Lung (tissue), 12 donors: ENCODE data around the gene MPL. TPM values are rescaled to one million over a fixed set of nuclear protein-coding genes. Genes with fewer than 3 reads are reported as not detected.

ENCODE experiments used
- ATAC-seq: fragments of 200-7000 bp; cut with Tn5 transposase; one replicate; pipeline ENCODE4 v1.9.1; 2020; ENCODE audit warnings: moderate number of reproducible peaks; ENCODE audit not compliant: insufficient read depth, low FRiP score
- DNase-seq, 3 donors: peaks; one replicate each; pipeline ENCODE4 v3.0.0-alpha.2; 2013 to 2017
- H3K27ac ChIP-seq, 2 donors: one replicate each; pipeline ENCODE4 v1.5.1; 2013; ENCODE audit warnings: mild to moderate bottlenecking in 2 of 2, moderate library complexity in 2 of 2, control low read depth in 1 of 2, inconsistent platforms in 1 of 2, low read depth in 1 of 2, low read length in 1 of 2
- H3K27me3 ChIP-seq, 3 donors: one replicate each; pipeline ENCODE4 v1.5.1; 2013; ENCODE audit warnings: low read length in 2 of 3; ENCODE audit not compliant: control insufficient read depth in 3 of 3, insufficient read depth in 3 of 3
- H3K36me3 ChIP-seq, 4 donors: one replicate each; pipeline ENCODE4 v1.5.1; 2013; ENCODE audit warnings: low read length in 4 of 4, mild to moderate bottlenecking in 1 of 4, moderate library complexity in 1 of 4; ENCODE audit not compliant: control insufficient read depth in 4 of 4, insufficient read depth in 4 of 4
- H3K4me1 ChIP-seq, 5 donors: one replicate each; pipeline ENCODE4 v1.5.1; 2013; ENCODE audit warnings: low read length in 5 of 5, mild to moderate bottlenecking in 2 of 5, moderate library complexity in 1 of 5; ENCODE audit not compliant: control insufficient read depth in 5 of 5, insufficient read depth in 5 of 5
- H3K4me3 ChIP-seq: one replicate; pipeline ENCODE4 v1.5.1; 2013; ENCODE audit warnings: mild to moderate bottlenecking, control low read depth, moderate library complexity
- H3K9ac ChIP-seq, 2 donors: one replicate each; pipeline ENCODE4 v1.5.1; 2013; ENCODE audit warnings: low read length in 2 of 2, control low read depth in 1 of 2; ENCODE audit not compliant: insufficient read depth in 1 of 2
- H3K9me3 ChIP-seq, 4 donors: one replicate each; pipeline ENCODE4 v1.5.1; 2013; ENCODE audit warnings: low read length in 3 of 4, mild to moderate bottlenecking in 1 of 4, moderate library complexity in 1 of 4; ENCODE audit not compliant: control insufficient read depth in 4 of 4, insufficient read depth in 3 of 4
- WGBS, 2 donors: extraction: QIAGEN DNeasy Blood & Tissue Kit; methylation state at CpG; one replicate each; pipeline ENCODE4 v1.1.7; 2013; 5-methylcytosine and 5-hydroxymethylcytosine counted together
- polyA plus RNA-seq, 2 donors: library from polyadenylated mRNA; stranded (reverse); fragments of 200-250 nt; gene quantifications; one replicate each; pipeline ENCODE4 v1.2.1, GENCODE V29; 2013
- total RNA-seq, 2 donors: library from RNA; depleted of rRNA in 1 of 2; stranded (reverse); fragments of >200 nt in 1 of 2; gene quantifications; one replicate each; pipeline ENCODE4 v1.2.1, GENCODE V29; 2014 to 2021
- TF ChIP-seq, protein P1 (sequence below): IDR thresholded peaks from 2 replicates; pipeline ENCODE4 v1.5.1; 2012; ENCODE audit warnings: mild to moderate bottlenecking; ENCODE audit errors: control extremely low read depth, extremely low read depth
- donor health status: control.
- donor health status: control.
- donor health status: Bipolar disorder and iron deficiency.
- donor health status: healthy.
- donor health status: DM: yes; HTN: yes; CAD: no.

The MPL gene
- total and polyA plus RNA-seq, 4 donors = 0.12 to 0.67 (median 0.43) TPM

DNA sequence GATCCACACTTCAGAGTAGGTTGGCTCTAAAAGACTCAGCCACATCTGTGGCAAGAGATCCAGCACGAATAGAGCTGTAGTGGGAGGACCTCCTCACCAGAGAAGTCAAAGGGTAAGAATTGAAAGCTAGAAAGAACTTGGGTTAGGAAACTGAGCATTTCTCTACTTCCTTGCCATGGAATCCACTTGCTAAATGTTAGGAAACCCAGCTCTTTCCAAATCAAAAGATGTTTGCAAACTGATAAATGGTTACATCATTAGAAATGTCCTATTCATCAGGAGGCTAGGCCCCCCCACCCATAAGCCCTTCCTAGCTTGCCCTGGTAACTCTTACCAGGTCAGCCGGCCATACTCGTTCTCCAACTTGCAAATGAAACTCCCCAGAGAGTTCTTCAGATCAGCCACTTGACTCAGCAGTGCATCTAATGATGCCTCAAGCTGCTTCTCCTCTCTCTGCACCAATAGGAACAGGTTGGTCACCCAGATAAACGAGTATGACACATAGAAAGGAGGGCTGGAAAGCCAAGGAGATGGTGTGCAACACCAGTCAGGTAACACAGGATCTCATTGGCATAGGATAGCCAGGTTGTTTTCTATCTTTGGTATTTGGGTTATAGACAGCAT lies 50.5 kb downstream of the MPL start:
- H3K4me1 ChIP-seq = peaks cover 4 to 20% (median 18%) of the 10 kb centered on the region in 5 donors
- peaks cover 35 to 41% (median 39%) of the 10 kb centered on the region in 4 donors for H3K36me3 ChIP-seq
- H3K27ac ChIP-seq = peak overlapping the region in 1 of 2 donors; percentile 9
- H3K27me3 ChIP-seq = no peaks in the 10 kb centered on the region
- ATAC-seq = no peak
- DNase-seq = no peak
- TF ChIP-seq, protein P1, sequence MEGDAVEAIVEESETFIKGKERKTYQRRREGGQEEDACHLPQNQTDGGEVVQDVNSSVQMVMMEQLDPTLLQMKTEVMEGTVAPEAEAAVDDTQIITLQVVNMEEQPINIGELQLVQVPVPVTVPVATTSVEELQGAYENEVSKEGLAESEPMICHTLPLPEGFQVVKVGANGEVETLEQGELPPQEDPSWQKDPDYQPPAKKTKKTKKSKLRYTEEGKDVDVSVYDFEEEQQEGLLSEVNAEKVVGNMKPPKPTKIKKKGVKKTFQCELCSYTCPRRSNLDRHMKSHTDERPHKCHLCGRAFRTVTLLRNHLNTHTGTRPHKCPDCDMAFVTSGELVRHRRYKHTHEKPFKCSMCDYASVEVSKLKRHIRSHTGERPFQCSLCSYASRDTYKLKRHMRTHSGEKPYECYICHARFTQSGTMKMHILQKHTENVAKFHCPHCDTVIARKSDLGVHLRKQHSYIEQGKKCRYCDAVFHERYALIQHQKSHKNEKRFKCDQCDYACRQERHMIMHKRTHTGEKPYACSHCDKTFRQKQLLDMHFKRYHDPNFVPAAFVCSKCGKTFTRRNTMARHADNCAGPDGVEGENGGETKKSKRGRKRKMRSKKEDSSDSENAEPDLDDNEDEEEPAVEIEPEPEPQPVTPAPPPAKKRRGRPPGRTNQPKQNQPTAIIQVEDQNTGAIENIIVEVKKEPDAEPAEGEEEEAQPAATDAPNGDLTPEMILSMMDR = no peak
- H3K9ac ChIP-seq = peak overlapping the region in 1 of 2 donors; percentile 87
- peaks cover 0 to 2% (median 0%) of the 10 kb centered on the region in 4 donors for H3K9me3 ChIP-seq
- no peak overlapping the region for H3K4me3 ChIP-seq
- 35 to 47% methylated on average over 4 of the region's 4 CpGs for WGBS, 2 donors

DNA sequence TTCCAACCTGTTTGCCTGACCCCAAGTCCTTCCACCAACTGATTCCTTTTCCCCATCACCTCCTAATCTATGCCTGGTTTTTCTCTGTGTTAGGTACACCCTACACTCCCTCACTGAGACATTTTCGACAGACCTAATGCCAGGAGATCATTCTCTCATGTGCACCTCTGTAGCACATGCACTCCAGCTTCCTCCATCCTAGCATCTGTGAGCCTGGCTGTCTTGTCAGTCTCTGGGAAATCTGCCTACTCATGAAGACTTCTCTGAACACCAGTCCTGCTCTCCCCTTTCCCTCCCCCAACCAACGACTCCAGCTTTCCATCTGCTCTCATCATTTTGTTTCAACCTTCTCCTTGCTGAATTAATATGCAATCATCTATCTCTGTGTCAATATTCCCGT lies 51.0 kb downstream of the MPL start:
- Histone ChIP-seq H3K36me3 (peaks cover 31 to 38% (median 36%) of the 10 kb centered on the region in 4 donors), H3K9me3 (peaks cover 0 to 2% (median 0%) of the 10 kb centered on the region in 4 donors), H3K27me3 (no peaks in the 10 kb centered on the region), H3K4me3 (no peak overlapping the region), H3K9ac (peak overlapping the region in 1 of 2 donors; percentile 87), H3K27ac (peak overlapping the region in 1 of 2 donors; percentile 9), H3K4me1 (peaks cover 4 to 20% (median 14%) of the 10 kb centered on the region in 5 donors)
- WGBS, 2 donors = 37 to 38% methylated on average over 3 of the region's 3 CpGs
- TF ChIP-seq, protein P1 = no peak
- ATAC-seq (no peak), DNase-seq (no peak)

DNA sequence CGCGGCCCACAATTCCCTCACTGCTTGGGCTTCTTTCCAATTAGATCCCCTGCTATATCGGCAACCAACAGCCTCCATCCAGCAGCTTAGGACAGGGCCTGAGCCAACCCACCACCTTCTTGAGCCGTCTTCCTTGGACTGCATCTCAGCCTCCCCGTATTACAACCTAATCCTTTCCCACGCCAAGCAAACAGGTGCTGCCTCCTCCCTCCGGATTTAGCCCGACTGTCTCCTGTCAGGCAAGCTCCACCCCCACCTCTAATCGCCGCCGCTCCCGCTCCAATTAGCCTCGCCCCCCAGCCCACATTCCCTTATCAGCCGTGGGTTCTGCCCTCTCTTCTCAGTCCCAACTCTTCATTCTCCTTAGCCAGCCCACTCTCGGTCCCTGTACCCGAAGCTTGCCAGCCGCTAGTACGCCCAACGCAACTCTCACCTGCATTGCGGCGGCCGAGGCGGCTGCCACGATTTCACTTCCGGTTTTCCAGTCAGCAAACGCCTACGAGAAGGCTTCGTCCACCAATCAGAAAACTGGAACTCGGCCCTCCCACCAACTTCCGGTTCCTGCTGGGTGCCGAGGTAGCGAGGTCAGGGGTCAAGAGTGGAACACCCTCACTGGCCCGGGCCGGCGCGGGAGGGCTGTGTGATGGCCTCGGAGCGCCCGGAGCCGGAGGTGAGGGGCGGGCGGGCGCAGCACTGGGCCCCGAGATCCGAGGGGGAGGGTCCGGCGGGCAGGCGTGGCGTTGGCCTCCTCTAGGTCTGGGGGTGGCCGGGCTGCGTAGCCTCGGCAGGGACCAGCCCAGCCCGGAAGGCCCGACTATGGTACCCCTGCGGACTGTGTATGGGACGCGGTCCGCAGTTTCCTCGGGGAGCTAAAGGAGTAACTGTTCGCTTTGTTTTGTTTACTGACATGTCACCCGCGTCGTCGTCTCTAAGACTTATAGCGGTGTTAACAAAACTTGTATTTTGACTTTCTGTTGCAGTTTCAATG lies 52.0 kb downstream of the MPL start, which contains the start of the genes MED8 and SZT2:
TSS of gene MED8 (minus strand) at position 475 of the 988 bp plus-strand sequence. CDS start at position 439, 36 bp downstream.
TSS of gene SZT2 (plus strand) at position 574 of the 988 bp plus-strand sequence. CDS start at position 644, 70 bp downstream.
- 0 to 1% methylated on average over 54 to 65 of the region's 65 CpGs for WGBS, 2 donors
- peaks cover 25 to 30% (median 27%) of the 10 kb centered on the region in 4 donors for H3K36me3 ChIP-seq
- peak within 1 kb of the TSS; percentile 98 for H3K4me3 ChIP-seq
- H3K9me3 ChIP-seq = peaks cover 0 to 2% (median 0%) of the 10 kb centered on the region in 4 donors
- ATAC-seq = peak; percentile 97
- H3K27me3 ChIP-seq = no peaks in the 10 kb centered on the region
- H3K27ac ChIP-seq = peak within 1 kb of the TSS; percentile 86 to 95
- H3K9ac ChIP-seq = peak within 1 kb of the TSS; percentile 87 to 93
- DNase-seq = peak; percentile 93 to 97 (median 96)
- TF ChIP-seq, protein P1 = no peak
- peaks cover 4 to 20% (median 14%) of the 10 kb centered on the region in 5 donors for H3K4me1 ChIP-seq
